Fibroblast of skin of abdomen (primary cell): ENCODE measurements around the gene ZFP36L2.

ENCODE experiments used
- DNase-seq: peaks from one replicate; pipeline ENCODE4 v3.0.0-alpha.2; 2013

Gene ZFP36L2

DNA sequence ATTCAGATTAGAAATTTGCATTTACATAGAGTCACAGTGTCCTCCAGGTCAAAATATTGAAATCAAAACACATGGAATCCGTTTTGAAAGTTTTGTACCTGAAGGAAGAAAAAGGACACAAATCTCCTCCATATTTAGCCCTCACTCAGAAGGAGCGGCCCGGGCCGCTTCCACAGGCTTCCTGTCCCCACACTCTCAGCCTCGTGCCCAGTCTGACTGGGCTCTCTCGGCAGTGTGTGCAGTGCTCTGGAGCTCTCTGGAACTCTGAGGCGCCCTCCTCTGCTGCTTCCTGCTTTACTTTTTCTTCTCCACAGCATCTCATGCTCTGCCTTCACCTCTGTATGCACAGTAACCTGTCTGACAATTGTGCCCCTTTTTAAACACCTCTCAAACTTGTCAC lies 22.2 kb upstream of the ZFP36L2 start:
- DNase-seq: no peak

DNA sequence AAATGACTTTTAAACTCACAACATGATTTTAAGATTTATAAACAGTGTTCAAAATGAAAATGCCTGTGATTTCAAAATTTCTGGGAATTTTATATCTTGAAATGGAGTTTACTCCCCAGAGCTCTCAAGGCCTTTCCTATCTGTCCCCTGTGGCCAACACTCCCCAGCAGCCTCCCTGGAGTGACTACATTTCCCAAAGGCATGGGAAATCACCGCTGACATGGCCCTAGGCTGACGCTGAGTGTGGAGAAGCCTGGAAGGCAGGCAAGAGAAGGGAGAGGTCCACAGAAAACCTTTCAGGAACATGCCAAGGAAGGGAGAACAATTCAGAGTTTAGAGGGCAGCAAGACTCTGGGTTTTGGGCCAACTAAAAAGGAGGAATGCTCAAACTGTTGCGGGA lies 20.2 kb upstream of the ZFP36L2 start:
- DNase-seq: no peak

DNA sequence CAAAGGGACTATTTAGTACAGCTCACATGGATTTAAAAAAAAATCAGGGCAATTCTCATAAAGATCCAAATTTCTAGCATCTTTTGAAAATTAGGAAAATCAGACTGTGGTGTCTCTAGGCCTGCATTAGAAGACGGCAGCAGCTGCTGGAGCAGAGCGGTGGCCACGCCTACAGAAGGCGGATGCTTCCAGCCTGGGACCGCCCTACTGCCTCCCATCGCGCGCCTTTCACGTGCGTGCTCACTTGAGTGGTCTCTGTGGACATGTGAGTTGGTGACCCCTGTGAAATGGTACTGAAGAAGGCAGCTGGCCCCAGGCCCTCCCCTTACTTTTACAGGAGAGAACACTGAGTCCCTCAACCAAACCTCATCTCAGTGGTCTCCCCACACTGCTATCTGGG lies 15.2 kb upstream of the ZFP36L2 start:
- no peak for DNase-seq

DNA sequence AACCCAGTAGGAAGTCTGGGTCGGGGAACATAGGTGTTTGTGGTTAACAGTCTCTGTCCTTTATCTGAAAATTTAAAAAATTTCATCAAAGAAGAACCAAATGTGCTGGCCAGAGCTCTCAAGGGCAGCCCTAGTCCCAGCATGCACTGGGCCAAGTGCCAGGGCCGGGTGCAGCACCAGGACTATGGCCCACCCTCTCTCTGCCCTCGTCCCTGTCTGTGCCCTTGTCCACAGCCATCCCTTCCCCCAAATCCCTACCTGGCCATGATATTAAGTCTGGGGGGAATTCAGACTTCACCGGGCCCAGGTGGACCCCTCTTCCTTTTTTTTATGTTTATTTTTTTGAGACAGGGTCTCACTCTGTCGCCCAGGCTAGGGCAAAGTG lies 14.4 kb upstream of the ZFP36L2 start:
- no peak for DNase-seq

DNA sequence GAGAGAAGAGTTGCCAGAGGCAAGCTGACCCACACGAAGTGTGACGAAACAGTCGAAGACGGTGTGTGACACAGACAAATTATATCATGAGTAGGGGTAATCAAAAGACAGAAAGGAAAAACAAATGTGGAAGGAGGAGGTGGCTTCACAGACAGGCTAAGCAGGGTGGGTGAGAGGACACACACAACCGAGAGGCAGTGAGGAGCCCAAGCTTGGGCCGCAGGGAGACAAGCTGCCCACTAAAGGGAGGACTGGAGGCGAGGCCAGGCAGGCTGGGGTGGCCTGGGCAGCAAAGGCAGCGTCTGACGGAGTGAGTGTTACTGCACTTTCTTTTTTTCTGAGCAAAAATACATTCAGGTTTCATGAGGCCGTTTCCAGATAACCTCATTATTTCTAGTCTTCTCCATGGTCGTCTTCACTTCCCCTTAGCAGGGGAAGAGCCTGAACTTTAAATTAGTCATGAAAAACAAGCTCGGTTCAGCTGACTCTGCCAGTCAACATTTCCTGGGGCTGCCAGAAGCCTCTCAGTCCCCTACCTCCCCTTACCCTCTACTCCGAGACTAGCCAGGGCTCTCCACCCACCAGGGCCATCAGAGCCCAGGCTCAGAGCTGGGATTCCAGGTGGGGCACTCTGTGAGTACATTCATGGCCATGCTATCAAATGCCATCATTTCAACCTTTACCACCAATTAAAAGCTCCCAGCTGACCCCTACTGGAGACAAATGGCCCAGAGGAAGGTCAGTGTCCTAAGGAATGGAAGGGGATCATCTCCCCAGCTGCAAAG lies 13.8 kb upstream of the ZFP36L2 start:
- no peak for DNase-seq

DNA sequence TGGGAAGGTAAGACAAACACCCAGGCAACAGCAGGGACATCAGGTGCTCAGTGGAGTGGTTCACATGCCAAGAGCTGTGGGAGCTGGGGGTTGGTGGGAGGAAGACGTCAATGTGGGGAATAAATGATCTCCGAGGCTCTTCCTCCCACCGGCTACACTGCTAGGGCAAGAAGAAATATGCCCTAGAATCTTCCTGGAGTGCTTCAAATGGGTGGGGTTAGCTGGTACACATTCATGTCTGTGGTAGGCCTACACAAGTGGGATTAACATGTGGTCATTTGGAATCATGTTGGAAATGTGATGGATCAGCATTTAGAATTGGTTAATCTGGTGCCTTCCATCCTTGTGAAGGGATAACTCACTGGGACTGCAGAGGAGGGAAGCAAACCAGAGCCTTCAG lies 12.4 kb upstream of the ZFP36L2 start:
- DNase-seq: no peak

DNA sequence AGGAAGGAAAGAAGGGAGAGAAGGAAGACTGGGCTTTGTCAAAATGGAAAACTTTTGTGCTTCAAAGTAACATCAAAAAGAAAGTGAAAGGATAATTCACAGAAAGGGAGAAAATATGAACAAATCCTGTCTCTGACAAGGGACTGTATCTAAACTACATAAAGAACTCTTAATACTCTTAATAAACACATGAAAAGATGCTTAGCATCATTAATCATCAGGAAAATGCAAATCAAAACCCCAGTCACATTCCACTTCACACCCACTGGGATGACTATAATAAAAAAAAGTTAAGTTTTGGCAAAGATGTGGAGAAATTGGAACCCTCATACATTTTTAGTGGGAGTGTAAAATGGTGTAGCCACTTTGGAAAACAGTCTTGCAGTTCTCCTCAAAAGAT lies 11.8 kb upstream of the ZFP36L2 start:
- peak; percentile 69 for DNase-seq

DNA sequence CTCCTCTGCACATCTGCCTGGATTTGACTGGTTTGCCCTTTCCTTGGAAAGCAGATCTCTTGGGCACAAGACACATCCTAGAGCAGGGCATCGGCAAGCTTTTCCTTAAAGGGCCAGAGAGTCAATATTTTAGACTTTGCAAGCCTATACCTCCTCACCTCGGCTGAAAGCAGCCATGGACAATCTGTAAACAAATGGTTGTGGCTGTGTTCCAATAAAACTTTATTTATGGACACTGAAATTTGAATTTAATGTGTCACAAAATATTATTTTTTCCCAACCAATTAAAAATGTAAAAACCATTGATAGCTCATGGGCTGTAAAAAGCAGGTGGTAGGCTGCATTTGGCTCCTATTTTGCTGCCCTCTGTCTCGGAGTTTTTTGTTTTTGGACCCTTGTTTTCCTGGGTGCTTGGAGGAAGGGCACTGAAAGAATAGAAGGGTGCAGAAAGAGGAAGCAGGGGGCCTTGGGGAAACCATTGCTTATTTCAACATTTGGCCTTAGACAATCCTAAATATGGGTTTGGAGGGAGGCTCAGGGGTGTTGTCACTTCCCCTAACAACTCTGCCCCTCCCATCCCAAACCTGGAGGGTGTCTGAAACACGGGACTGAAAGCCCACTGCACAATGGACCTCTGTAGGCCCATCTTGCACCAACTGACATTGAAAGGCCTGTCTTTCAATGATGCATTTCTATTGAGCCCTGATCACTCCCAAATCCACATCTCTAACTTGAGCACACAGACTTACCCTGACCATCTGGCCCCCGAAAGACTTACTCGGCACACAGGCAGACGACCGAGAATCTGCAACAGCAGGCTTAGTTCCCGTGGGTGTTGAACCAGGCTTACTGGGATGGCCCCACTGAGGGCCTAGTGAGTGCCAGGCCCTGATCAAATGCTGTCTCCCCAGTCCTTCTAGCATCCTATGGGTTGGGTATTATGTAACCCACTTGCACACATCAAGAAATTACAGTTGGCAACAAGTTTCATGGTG lies 7.1 kb upstream of the ZFP36L2 start:
- no peak for DNase-seq

DNA sequence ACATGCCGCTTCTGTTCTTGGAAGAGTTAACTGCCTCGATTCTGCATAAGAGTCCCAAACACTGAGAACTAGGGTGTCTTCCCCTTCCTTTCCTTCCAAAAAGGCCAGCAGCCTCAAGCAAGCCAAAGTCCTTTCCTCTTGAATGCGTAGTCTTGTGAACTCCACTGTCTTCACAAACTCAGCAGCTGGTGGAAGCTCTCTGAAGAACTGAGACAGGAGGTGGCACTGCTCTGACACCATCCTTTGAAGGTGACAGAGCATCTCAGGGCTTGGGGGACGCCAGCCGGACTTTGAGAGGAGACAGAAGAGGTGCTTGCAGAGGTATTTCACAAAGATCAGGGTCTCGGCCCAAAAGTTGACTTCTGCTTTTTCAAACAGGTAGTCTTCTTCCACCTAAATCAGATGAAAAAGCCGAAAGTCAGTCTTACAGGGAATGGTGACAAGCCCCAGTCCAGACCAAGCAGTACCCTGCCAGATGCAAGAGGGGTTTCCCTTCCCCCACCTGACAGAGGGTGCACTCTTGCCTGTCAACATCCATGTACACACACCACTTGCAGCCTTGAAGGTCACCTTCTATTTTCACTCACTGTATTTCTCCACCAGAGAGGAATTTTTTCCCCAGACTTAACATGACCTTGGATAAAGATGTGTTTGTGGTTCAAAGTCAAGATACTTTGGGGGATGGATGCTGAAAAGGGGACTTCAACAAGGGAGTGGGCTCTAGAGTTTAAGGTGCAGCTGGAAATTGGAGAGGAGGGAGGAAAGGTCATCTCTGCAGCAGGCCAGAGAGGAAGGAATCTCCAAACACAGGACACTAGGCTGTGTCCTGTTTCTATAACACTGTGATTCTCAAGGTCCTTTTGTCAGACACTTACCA lies 4.8 kb upstream of the ZFP36L2 start:
- no peak for DNase-seq

DNA sequence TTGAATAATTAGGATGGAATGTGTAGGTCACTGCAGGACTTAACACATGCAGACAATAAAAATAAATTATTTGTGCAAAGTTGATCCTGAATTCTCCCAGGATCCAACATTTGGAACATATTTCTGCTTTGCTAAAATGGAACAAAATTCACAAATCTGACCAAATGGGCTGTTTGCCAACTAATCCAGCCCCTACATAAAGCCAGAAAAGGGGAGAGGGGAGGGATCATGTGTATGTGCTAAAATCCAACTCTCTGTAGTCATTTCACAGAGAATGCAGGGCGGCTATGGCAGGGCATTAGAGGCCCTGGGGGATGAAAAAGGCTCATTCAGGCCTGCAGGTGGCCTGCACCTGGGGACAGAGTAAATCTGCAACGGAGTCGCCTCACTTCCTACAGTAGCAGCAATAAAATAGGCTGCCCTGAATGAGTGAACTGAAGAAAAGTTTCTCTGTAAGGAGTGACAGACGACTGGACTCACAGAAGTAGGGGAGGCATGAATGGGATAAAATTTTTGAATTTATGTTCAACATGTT lies 4.0 kb upstream of the ZFP36L2 start:
- DNase-seq: no peak

DNA sequence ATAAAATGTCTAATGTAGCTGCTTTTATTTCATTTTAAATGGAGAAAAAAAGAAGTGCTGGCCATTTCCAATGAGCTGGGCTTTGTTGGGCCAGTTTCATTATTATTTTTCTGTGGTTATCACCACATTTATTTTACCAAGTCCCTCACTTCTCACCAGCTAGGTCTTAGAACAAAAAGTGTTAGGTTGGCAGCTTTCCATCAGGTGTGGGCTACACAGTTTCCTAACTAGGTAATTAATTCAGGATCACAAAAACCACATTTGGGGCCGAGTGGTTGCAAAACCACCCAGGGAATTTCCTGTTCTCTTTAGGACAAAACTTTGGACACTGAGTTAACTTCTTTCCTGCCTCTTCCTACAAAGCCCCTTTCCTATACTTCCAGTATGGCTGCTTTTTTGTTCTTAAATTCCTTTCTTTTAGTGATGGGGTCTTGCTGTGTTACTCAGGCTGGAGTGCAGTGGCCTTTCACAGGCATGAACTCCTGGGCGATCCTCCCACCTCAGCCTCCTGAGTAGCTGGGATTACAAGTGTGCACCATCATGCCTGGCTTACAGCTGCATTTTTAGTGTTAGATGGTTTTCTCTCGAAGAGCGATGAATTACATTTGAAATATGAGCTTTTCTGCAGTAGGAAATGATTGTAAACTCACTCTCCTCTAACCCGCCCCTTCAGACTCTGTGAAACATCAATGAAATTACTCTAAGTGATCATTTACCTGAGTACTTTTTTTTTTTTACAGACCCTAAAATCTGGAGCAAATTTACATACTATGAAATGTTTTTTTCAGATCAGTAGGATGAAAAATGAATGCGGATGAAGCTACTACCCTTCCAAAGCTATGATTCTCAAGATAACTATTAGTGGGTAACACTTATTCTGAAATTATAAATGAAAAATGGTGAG lies 2.6 kb upstream of the ZFP36L2 start:
- peak; percentile 34 for DNase-seq

DNA sequence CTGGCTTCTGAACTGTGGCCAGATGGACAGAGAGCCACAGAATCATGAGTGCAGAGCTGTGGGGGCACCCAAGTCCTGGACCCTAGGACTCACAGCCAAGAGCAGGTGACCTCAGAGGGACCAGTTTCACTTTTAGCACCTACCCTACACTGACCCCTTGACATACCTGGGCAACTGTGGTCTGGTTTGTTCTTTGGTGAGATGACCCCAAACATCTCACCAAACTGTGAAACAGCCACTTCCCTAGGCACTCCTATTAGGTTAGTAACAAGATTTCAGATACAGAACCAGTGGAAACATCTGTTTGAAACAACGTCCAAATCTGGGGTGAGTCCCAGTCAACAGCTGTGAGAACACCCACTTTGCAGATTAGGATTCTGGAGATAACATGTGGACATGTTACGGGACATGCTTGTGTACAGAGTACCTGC lies 1.9 kb upstream of the ZFP36L2 start:
- DNase-seq: no peak

DNA sequence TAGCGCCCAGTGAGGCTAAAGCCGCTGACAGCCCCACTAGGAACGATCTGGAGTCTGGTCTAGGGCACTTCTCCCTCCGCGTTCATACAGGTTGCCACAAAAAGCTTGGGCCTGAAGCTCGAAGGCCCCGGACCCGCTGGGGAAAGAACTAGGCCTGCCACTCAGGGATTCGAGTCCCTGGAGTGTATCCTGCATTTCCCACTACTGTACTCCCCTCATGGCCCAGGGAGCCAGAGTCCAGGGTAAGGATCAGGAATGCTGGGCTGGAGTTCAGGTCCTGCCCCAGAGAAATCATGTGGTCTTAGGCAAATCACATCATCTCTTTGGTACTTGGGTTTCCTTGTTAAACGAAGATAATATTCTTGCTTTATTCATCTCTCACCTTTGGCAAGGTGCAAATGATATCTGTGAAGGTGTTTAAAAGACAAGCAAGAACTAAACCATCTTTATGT lies 1.4 kb upstream of the ZFP36L2 start:
- DNase-seq: no peak

DNA sequence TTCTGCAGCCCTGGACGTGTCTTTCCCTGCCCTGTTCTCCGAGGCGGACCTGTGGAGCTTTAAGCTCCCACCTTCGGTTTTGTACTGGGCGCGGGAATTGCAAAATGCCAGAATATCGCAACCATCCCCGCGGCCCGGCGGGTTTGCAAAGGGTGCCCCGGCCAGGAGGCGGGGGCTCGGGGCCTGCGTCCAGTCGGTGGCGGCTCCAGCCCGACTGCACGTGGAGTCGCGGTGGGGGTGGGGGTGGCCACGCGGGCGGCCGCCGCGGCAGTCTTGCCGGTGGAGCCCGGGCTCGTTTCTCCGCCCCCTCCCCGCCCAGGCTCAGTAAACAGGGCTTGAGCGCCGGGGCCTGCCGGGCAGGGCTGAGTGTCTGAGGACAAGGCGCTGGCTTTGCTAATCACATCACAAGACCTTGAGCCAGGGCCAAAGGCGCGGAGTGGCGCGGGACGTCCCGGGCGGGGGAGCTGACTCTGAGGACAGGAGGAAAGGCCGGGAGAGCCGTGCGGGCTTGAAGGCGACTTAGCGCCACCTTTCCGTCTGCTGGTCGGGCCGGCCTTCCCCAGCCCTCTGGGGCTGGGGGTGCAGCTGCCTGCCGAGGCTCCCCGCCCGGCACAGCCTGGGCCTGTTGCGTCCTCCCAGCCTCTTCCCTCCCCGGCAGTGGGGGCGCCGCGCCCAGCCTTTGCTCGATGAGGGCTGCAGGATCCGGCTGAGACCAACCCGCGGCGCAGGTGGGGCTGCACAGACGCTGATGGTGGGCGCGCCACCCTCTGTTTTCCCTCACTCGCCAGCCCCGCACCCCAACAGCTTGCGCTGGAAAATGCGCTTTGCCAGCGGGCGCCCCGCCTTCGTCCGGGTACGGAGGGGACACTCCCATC lies 786 bp upstream of the ZFP36L2 start:
- peak; percentile 68 for DNase-seq

DNA sequence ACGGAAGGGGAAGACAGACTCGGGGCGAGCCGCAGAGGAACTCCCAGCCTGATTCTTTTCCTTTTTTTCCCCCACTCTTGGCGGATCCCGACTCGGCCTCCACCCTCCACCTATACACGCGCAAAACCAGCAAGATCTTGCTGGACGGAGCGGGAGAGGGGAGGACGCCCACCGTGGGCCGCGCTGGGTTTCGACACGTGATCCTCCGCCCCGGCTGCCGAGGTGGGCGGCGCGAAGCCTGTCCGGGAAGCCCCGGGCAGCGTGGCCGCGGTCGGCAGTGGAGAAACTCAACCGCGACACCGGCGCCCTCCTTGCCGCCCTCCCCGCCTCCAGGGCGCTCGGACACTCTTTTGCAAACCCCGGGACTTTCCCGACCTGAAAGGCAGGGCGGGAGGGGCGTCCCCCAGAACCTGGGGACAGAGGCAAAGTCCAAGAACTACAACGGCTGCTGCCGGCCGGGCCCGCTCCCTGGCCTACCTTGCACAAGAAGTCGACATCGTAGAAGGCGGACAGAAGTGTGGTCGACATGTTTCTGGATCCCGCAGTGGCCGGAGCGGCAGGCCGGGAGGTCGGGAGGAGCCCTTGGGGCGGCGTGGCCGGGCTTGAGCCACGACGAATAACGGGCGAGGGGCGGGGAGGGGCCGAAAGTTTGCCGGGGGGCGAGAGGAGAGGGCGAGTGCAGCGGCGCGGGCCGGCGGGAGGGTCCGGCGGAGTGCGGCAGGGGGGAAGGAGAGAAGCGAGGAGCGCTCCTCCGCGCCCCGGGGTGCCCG lies 433 bp downstream of the ZFP36L2 start:
- peak; percentile 73 for DNase-seq

DNA sequence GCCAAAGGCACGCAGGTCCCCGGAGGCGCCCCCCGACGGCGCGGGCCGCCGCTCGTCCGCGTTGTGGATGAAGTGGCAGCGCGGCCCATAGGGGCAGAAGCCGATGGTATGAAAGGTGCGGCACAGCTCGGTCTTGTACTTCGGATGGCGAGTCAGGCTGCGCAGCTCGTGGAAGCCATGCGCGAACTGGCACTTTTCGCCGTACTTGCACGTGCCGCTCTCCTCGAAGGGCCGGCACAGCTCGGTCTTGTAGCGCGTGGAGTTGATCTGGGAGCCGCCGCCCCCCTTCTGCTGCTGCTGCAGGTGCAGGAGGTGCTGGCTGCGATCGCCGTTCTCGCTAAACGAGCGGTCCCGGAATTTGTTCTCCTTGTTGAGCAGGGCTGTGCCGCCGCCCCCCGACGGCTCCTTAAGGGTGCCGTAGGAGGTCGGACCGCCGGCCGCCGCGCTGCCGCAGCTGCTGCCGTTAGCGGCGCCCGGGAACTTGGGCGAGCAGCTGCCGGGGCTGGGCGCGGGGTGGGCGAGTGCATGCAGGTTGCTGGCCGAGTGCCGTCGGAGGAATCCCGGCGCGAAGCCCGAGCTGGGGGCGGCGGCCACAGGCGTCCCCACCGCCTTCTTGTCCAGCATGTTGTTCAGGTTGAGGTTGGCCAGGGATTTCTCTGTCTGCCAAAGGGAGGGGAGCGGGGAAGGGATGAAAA lies 1.2 kb downstream of the ZFP36L2 start:
- peak; percentile 69 for DNase-seq

DNA sequence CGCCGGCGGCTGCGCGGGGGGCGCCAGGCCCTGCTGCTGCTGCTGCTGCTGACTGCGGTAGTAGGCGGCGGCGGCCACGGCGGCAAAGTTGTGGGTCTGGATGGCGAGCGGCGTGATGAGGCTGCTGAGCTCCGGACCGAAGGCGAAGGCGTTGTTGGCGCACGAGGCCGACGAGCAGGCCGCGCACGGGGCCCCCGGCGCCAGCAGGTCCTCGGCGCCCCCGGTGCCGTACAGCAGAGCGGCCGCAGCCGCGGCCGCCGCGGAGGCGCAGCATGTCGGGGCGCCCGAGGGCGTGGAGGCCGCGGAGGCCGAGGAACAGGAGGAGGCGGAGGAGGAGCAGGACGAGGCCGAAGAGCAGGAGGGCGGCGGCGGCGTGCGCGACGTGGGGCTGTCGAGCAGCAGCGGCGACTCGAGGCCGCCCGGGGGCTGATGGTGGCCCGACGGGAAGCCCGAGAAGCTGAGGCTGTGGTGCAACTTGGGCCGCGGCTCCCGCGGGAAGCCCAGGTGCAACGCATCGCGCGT lies 1.8 kb downstream of the ZFP36L2 start:
- DNase-seq: peak; percentile 49

DNA sequence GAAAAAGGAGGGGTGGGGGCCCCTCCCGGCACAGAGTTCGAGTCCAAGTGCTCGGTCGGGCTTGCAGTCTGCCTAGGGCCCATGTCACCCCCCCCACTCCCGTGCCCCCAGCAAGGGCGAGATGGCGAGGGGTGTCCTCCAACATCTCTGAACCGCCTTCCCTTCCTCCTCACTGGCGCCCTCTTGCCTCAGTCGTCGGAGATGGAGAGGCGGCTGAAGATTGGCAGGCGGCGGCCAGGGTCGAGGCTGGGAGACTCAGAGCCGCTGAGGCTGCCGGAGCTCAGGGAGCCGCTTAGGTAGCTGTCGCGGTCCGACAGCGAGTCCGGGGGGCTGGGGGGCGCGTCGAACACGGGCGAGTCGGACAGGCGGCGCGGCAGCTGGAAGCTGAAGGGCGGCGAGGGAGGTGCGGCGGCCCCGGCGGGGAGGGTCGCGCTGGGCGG lies 2.3 kb downstream of the ZFP36L2 start:
- DNase-seq: peak; percentile 84
